HCT116 (cell line): ENCODE results near the gene CPS1. TPM values are rescaled to one million over a fixed set of nuclear protein-coding genes. Genes with fewer than 3 reads are reported as not detected.

Experiments
- ATAC-seq: fragments of 200-7000 bp; cut with Tn5 transposase; 2 replicates; pipeline ENCODE4 v1.9.1; 2020; ENCODE audit warnings: mild to moderate bottlenecking, moderate library complexity
- BruUV-seq: library from RNA; stranded (reverse); fragments of 400-500 nt; replicated peaks from 2 replicates; lab custom pipeline; 2021; lab: Mats Ljungman, UMichigan
- CTCF ChIA-PET: fragments of 300-600 bp; sonication (Branson Sonifier 250); formaldehyde crosslinking; loops from one replicate; lab custom pipeline; 2021; ENCODE audit warnings: antibody characterized with exemption; lab: Charles Lee
- POLR2A ChIA-PET: fragments of 300-600, 350-600 bp; sonication (Branson Sonifier 250); formaldehyde crosslinking; loops from one replicate; lab custom pipeline; 2021; ENCODE audit warnings: antibody characterized with exemption; lab: Charles Lee
- RAD21 ChIA-PET, 2 experiments: fragments of 300-600 bp; sonication (Branson Sonifier 250); formaldehyde crosslinking; loops; one replicate each; lab custom pipeline; 2023; ENCODE audit warnings: low total read pairs in 2 of 2; ENCODE audit not compliant: uncharacterized antibody in 2 of 2, unreplicated experiment in 2 of 2, low non-redundant PET in 1 of 2; lab: Charles Lee
- DNase-seq: peaks from one replicate; pipeline ENCODE4 v3.0.0-alpha.2; 2010; ENCODE audit warnings: low read depth, low spot score
- H2AFZ ChIP-seq: fragments of 200-600 bp; shearing (Covaris generic), sonication (generic); 2 replicates; pipeline ENCODE4 v1.6.1; 2017; ENCODE audit warnings: low read depth, mixed run types, mixed read lengths, antibody characterized with exemption, low read length; ENCODE audit not compliant: poor library complexity, severe bottlenecking
- H3K27ac ChIP-seq: 2 replicates; pipeline ENCODE4 v1.5.1; 2012; ENCODE audit warnings: low read depth, low read length
- H3K27me3 ChIP-seq: fragments of 200-600 bp; sonication (generic); 2 replicates; pipeline ENCODE4 v1.6.1; 2016; ENCODE audit warnings: mixed run types, low read length, mixed read lengths; ENCODE audit not compliant: insufficient read depth
- H3K36me3 ChIP-seq, 2 experiments: fragments of 200-500 bp in 1 of 2; fragments of 200-600 bp in 1 of 2; sonication (Bioruptor generic) in 1 of 2; sonication (generic) in 1 of 2; 2 replicates each; pipeline versions ENCODE4 v1.5.1 to v1.6.1; 2014 to 2016; ENCODE audit warnings: low read length in 2 of 2, inconsistent platforms in 1 of 2, mixed read lengths in 1 of 2, mixed run types in 1 of 2; ENCODE audit not compliant: insufficient read depth in 2 of 2, control insufficient read depth in 1 of 2
- H3K4me1 ChIP-seq, 2 experiments: fragments of 200-600 bp in 1 of 2; sonication (generic) in 1 of 2; 2 replicates each; pipeline versions ENCODE4 v1.5.1 to v1.6.1; 2012 to 2017; ENCODE audit warnings: low read length in 2 of 2, inconsistent platforms in 1 of 2, mild to moderate bottlenecking in 1 of 2, mixed read lengths in 1 of 2, mixed run types in 1 of 2, moderate library complexity in 1 of 2; ENCODE audit not compliant: insufficient read depth in 2 of 2, control insufficient read depth in 1 of 2
- H3K4me2 ChIP-seq: fragments of 200-600 bp; sonication (generic); 2 replicates; pipeline ENCODE4 v1.6.1; 2017; ENCODE audit warnings: mixed run types, low read length, mixed read lengths
- H3K4me3 ChIP-seq, 2 experiments: fragments of 200-600 bp in 1 of 2; sonication (generic) in 1 of 2; replicated peaks in 1 of 2; 2 replicates each; pipeline ENCODE4 v1.5.1; 2011 to 2016; ENCODE audit warnings: low read length in 2 of 2, control low read depth in 1 of 2, low read depth in 1 of 2, mild to moderate bottlenecking in 1 of 2, mixed read lengths in 1 of 2, mixed run types in 1 of 2
- H3K79me2 ChIP-seq: fragments of 200-600 bp; sonication (generic); 2 replicates; pipeline ENCODE4 v1.6.1; 2017; ENCODE audit warnings: mild to moderate bottlenecking, mixed run types, low read length, moderate library complexity, mixed read lengths; ENCODE audit not compliant: insufficient read depth
- H3K9ac ChIP-seq: fragments of 200-600 bp; sonication (generic); 2 replicates; pipeline ENCODE4 v1.6.1; 2016; ENCODE audit warnings: low read length, mixed read lengths
- H3K9me2 ChIP-seq: fragments of 200-600 bp; sonication (generic), shearing (Covaris generic); 2 replicates; pipeline ENCODE4 v1.6.1; 2017; ENCODE audit warnings: mixed run types, mild to moderate bottlenecking, moderate library complexity; ENCODE audit not compliant: insufficient read depth
- H3K9me3 ChIP-seq, 2 experiments: fragments of 200-500 bp in 1 of 2; fragments of 200-600 bp in 1 of 2; sonication (Bioruptor generic) in 1 of 2; sonication (generic) in 1 of 2; 2 replicates each; pipeline ENCODE4 v1.6.1; 2014 to 2017; ENCODE audit warnings: low read length in 2 of 2, mixed read lengths in 2 of 2, inconsistent platforms in 1 of 2, low read depth in 1 of 2, mild to moderate bottlenecking in 1 of 2, mixed run types in 1 of 2, moderate library complexity in 1 of 2; ENCODE audit not compliant: control insufficient read depth in 1 of 2, insufficient read depth in 1 of 2
- H4K20me1 ChIP-seq: fragments of 200-600 bp; sonication (generic), shearing (Covaris generic); 2 replicates; pipeline ENCODE4 v1.6.1; 2017; ENCODE audit warnings: mixed run types, mild to moderate bottlenecking, moderate library complexity; ENCODE audit not compliant: insufficient read depth
- ATF3 ChIP-seq: IDR thresholded peaks from 2 replicates; pipeline ENCODE4 v1.6.1; 2012
- CEBPB ChIP-seq: IDR thresholded peaks from 2 replicates; pipeline ENCODE4 v1.6.1; 2012; ENCODE audit warnings: low read depth
- EGR1 ChIP-seq: IDR thresholded peaks from 2 replicates; pipeline ENCODE4 v1.6.1; 2012; ENCODE audit warnings: low read depth
- ELF1 ChIP-seq: IDR thresholded peaks from 2 replicates; pipeline ENCODE4 v1.6.1; 2012; ENCODE audit warnings: low read depth, borderline replicate concordance
- EZH2phosphoT487 ChIP-seq: fragments of 200-600 bp; IDR thresholded peaks from 2 replicates; pipeline ENCODE4 v1.6.1; 2018; ENCODE audit warnings: antibody characterized with exemption, borderline replicate concordance
- FOSL1 ChIP-seq: IDR thresholded peaks from 2 replicates; pipeline ENCODE4 v1.6.1; 2012; ENCODE audit warnings: low read depth
- JUND ChIP-seq: IDR thresholded peaks from 2 replicates; pipeline ENCODE4 v1.6.1; 2012
- MAX ChIP-seq: IDR thresholded peaks from 2 replicates; pipeline ENCODE4 v1.6.1; 2012
- POLR2A ChIP-seq: IDR thresholded peaks from 2 replicates; pipeline ENCODE4 v1.7.0; 2011; ENCODE audit warnings: borderline replicate concordance; ENCODE audit not compliant: insufficient read depth, insufficient read length; ENCODE audit errors: extremely low read depth
- RAD21 ChIP-seq: IDR thresholded peaks from 2 replicates; pipeline ENCODE4 v1.6.1; 2012; ENCODE audit warnings: low read depth, mild to moderate bottlenecking
- REST ChIP-seq: IDR thresholded peaks from 2 replicates; pipeline ENCODE4 v1.6.1; 2012; ENCODE audit warnings: low read depth
- SP1 ChIP-seq: IDR thresholded peaks from 2 replicates; pipeline ENCODE4 v1.6.1; 2012; ENCODE audit warnings: low read depth
- SRF ChIP-seq: IDR thresholded peaks from 2 replicates; pipeline ENCODE4 v1.6.1; 2012; ENCODE audit warnings: low read depth
- ZBTB33 ChIP-seq: IDR thresholded peaks from 2 replicates; pipeline ENCODE4 v1.6.1; 2011; ENCODE audit warnings: mild to moderate bottlenecking, low read length, moderate library complexity; ENCODE audit not compliant: insufficient replicate concordance; ENCODE audit errors: extremely low read depth
- ZNF274 ChIP-seq: fragments of 200-500 bp; sonication (Bioruptor generic); IDR thresholded peaks from 2 replicates; pipeline ENCODE4 v1.6.1; 2014; ENCODE audit warnings: mild to moderate bottlenecking, low read depth, low read length, inconsistent platforms
- intact Hi-C: fragments of 100-400 bp; cut with micrococcal nuclease; formaldehyde crosslinking; loops from 2 replicates; pipeline ENCODE4 v1.10.0; 2022
- total RNA-seq: library from RNA; stranded (reverse); gene quantifications from one replicate; pipeline ENCODE4 v1.2.1, GENCODE V29; 2021; ENCODE audit not compliant: unreplicated experiment

CPS1 gene
- total RNA-seq, 1 experiment from 2014 or later, result 37.5 TPM

GRCh38 chr2:210527286-210527685 lies 29.1 kb upstream of the CPS1 start (continued):
- TF ChIP-seq EZH2phosphoT487 (no peak), FOSL1 (no peak), ZNF274 (no peak), SP1 (no peak), MAX (no peak), ZBTB33 (no peak)

- no peaks in the 10 kb centered on the region for H3K4me1 ChIP-seq
- ChIA-PET POLR2A (no interaction called here), RAD21 (no interaction called here), CTCF (no interaction called here)
- BruUV-seq, result no TSS peak
- DNase-seq, result no peak
- H2AFZ ChIP-seq, result no peak overlapping the region
- intact Hi-C loops, result no loop called here
- H3K4me3 ChIP-seq, result no peak overlapping the region
- no peaks in the 10 kb centered on the region for H4K20me1 ChIP-seq
- no peaks in the 10 kb centered on the region for H3K36me3 ChIP-seq
- H3K27me3 ChIP-seq, result no peaks in the 10 kb centered on the region
- H3K9me3 ChIP-seq, result no peaks in the 10 kb centered on the region
- H3K9ac ChIP-seq, result no peak overlapping the region
- no peak overlapping the region for H3K27ac ChIP-seq
- H3K79me2 ChIP-seq, result no peaks in the 10 kb centered on the region
- ATAC-seq, result no peak
- no peaks in the 10 kb centered on the region for H3K9me2 ChIP-seq
- H3K4me2 ChIP-seq, result no peak overlapping the region
- TF ChIP-seq ZBTB33 (no peak), ELF1 (no peak), CEBPB (no peak), EGR1 (no peak), REST (no peak), FOSL1 (no peak), JUND (no peak), SRF (no peak), ATF3 (no peak), RAD21 (no peak), MAX (no peak), SP1 (no peak), POLR2A (no peak), ZNF274 (no peak)
These were observed 27.7 kb upstream of the CPS1 start for GRCh38 chr2:210528716-210529115.
